Measurements from ENCODE around the gene NYAP1.
"Not testable (repeated sequence)": the region's sequence is repeated elsewhere in the genome, so short reads cannot be mapped to it uniquely, and the experiment has no call there.

The NYAP1 gene

DNA sequence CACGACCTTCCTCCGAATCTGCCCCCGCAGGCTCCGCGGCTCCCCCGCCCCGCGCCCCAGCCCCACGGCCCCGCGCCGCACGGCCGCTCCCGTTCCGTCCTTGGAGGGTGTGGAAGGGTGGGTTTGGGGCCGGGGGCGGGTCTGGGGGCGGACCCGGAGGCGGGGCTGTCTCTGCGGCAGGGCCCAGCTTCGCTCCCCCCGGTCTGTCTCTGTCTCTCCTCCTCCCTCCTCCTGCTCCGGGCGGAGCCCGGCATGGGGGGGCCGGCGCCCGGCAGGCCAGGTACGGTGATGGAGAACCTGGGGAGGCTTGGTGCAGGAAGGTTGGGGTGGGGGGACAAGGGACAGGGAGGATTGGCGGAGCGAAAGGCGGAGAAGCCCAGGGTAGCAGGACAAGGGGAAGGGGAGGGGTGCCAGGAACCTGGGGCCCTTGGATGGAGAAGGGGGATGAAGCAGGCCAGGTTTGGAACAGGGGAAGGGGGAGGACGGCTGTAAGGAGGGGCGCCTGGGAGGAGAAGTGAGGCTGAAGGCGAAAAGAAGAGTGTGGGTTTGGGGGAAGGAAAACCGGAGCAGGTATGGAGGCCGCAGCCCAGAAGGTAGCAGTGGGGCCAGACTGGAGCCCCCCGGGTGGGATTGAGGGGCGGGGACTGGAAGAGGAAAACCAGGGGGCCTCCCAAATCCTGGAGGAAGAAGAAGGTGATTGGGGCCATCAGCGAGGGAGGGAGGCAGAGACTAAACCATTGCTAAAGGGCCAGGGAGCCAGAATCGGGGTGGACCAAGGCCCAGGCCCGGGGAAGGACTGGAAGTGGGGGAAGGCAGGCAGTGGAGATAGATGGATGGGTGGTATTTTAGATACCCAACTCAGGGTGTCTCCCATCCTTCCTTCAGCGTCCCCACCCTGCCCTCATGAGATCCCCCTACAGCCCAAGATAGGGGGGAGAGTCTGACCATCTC, at the start of gene NYAP1:
Gene NYAP1, plus strand, starts transcription at position 206 of the 951 bp plus-strand sequence. CDS start 1,385 bp downstream, outside the sequence.
- peak; percentile 81 for DNase-seq (ENCODE audit: low spot score)

DNA sequence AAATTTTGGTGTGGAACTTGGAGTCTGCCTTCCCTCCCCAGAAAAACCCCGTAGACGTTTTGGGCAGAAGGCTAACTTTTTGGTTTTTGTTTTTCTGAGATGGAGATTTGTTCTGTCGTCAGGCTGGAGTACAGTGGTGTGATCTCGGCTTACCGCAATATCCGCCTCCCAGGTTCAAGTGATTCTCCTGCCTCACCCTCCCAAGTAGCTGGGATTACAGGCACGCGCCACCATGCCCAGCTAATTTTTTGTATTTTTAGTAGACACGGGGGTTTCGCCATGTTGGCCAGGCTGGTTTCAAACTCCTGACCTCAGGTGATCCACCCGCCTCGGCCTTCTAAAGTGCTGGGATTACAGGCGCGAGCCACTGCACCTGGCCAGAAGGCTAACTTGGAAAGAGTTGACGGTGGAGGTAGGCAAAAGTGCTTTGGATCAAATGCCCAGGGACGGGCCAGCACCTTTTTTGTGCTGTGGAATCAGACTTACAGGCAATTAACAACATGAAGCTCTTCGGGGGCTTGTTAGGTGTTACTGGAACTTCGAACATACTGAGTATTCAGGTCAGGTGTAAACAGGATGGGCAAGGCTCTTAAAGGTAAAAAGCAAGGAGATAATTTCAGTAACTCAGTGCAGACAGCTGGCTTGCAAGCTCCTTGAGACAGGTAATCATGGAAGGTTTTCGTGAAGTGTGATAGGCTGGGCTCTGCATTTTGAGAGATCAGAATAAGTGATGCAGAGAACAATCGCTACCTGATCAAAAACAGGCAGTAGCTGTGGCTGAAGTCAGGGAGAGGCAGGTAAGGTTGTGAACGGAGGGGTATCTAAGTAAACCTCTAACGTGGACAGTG, 49.2 kb upstream of the NYAP1 start:
- DNase-seq (ENCODE audit: low spot score) = no peak

DNA sequence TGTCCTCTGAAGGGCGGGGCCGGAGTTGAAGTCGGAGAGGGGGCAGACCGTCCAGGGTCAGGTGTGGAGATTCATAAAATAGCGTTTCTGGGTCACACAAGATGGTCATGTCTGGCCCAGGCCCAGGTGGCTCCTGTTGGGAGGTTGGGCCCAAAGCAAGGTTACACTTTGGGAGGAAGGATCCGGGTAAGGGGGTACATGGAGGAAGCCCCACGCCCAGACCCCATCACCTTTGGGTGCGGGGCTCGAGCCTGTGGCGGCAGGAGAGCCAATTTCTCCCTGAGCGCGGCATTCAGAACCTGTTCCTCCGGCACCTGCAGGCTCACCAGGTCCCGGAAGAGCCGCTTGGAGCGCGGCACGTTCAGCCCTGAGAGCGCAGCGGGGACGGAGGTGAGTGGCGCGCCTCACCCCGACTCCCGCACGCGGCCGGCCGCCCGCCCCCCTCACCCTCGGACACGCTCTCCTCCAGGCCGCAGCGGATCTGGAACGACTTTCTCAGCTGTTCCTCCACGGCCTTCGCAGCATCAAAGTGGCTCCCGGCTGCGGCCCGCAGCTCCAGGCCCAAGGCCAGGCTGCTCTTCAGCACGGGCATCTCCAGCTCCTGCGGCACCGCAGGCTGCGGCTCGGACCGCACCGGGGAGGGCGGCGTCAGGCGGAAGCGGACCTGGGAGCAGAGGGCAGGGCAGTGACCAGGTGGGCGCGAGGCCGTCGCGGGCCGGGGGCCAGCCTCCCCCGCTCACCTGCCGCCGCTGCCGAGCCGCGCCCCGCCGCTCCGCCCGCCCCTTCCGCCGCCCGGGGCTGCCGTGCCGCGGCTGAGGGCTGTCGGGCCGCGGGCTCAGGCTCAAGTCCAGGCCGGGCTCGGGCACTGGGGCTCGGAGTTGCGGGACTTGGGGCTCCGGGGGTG, 48.1 kb upstream of the NYAP1 start:
- DNase-seq (ENCODE audit: low spot score) = peak; percentile 69

DNA sequence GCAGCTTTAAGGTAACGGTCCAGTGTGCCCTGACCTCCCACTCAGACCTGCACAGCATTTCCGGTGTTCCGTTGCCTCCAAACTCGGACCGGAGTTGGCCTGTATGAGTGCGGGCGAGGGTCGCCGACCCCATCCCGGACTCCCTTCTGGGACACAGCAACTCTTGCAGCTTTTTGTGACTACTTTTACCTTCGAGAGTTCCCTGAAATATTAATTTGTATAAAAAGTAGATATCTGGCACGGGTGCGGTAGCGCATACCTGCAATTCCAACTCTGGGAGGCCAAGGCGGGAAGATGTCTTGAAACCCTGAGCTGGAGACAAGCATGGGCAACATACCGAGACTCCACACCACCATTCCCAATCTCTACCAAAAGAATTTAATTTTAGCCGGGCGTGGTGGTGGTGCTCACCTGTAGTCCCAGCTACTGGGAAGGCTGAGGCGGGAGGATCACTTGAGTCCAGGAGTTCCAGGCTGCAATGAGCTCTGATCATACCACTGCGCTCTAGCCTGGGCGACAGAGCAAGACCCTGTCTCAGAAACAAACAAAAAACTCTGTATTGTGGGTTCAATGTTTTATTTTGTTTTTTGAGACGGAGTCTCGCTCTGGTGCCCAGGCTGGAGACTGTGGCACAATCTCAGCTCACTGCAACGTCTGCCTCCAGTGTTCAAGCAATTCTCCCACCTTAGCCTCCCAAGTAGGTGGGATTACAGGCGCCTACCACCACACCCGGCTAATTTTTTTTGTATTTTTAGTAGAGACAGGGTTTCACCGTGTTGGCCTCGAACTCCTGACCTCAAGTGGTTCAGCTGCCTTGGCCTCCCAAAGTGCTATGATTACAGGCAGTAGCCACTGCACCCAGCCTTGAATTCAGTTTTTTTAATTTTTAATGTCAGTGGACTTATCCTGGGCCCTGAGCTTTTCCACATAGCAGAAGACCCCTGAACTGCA, 46.3 kb upstream of the NYAP1 start:
- DNase-seq (ENCODE audit: low spot score) = no peak

DNA sequence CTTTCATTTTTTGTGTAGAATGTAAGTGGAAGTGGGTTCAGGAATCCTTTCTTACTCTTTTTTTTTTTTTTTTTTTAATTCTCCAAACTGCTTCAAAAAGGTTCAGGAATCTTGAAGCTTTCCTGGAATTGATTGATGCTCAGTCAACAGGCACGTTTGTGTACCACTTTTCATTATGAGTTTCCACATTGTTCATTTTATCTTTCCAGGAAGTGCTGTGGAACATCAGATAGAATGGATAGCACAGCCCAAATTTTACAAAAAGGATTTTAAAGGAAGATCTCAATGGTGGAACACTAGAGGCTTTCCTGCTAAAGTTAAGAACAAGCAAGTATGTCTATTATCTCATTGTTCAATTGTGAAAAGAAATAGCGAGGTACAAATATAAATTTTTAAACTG, 45.6 kb upstream of the NYAP1 start:
- DNase-seq (ENCODE audit: low spot score) = no peak

GRCh38 chr7:100438731-100439130, 45.0 kb upstream of the NYAP1 start:
- not testable (repeated sequence) for DNase-seq (ENCODE audit: low spot score)

DNA sequence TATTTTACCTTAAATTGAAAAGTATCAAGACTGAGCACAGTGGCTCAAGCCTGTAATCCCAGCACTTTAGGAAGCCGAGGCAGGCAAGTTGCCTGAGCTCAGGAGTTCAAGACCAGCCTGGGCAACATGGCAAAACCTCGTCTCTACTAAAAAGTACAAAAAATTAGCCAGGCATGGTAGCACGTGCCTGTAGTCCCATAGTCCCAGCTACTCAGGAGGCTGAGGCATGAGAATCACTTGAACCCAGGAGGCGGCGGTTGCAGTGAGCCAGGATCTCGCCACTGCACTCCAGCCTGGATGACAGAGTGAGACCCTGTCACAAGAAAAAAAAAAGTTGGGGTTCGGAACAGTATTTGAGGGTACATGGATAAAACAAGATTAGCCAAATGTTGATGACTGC, 44.5 kb upstream of the NYAP1 start:
- DNase-seq (ENCODE audit: low spot score) = not testable (repeated sequence)

- DNase-seq (ENCODE audit: low spot score) = no peak
Observed at GRCh38 chr7:100441641-100442535, 41.8 kb upstream of the NYAP1 start.

DNA sequence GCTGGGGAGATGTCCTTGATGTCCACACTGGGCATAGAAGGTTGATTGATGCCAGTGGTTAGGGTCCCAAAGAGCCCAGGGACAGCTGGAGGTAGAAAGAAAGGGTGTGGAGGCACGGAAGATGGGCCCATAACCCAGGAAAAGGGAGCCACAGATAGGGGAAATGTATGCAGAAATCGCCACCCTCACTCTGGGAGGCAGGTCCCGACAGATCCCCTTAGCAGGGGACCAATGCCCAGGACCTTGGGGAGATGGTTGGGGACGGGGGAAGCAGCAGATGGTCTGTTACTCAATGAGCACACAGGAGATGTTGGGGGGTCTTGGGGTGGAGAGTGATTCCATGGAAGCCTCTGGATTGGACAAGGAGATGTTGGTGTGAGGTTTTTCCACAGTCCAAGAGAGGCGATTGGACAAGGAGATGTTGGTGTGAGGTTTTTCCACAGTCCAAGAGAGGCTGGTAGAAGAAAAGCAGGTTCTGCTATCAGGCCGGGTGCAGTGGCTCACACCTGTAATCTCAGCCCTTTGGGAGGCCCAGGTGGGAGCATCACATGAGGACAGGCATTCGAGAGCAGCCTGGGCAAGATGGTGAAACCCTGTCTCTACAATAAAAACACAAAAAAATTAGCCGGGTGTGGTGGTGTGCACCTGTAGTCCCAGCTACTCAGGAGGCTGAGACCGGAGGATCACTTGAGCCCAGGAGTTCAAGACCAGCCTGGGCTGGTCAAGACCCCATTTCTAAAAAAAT, 40.5 kb upstream of the NYAP1 start:
- DNase-seq (ENCODE audit: low spot score) = no peak

DNA sequence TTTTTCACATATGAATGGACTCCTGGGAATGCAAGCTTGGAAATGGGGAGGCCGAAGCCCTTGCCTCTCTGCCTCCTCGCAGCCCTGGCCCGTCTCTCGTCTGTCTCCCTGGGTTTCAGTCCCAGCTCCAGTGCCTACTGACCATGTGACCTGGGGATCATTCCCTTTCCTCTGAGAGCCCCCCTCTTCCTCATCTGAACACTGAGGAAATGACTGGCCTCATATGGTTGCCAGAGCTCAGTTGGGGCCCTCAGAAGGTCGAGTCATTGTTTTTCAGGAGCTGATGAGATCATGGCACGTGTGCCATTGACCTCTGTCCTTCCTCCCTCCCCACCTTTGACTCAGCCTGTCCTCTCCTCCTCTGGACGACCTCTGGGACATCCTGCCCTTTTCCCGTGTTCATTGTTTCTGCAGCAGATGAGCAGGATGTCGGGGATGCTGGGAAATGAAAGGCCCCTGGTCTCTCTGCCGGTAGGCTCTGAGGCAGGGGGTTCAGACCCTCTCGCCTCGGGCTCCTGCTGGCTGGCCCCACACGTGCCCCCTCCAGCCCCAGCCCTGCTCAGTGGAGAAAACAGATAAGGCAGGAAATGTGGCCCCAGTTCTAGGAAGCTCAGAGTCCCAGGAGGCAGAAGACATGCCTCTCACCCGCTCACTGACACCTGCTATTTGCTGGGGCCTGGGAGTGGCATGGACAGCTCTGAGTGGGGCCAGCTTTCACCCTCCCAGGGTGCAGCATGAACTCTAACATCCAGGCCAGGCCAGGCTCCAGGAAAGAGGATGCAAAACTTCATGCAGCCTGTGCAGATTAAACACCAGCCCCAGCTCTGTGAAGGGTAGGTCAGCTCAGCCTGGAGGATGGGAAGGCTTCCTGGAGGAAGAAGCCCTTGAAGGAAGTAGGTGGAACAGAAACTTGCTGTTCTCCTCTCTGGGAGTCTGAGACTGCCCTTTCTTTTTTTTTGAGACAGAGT, 39.1 kb upstream of the NYAP1 start:
- DNase-seq (ENCODE audit: low spot score) = no peak

DNA sequence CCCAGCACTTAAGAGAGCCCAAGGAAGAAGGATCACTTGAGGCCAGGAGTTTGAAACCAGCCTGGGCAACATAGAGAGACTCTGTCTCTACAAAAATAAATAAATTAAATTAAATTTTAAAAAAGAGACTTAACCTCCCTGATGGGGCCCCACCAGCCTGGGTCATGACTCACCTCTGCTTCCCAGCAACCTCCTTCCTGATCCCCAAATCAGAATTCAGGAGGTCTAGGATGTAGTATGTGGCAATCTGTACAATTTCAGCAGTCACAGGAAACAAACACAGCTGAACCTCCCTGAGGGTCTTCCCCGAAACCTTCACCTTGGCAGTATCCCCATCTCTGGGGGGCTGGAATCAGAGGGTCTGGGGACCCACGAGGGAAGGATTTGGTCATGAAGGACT, 37.7 kb upstream of the NYAP1 start:
- DNase-seq (ENCODE audit: low spot score) = no peak

DNA sequence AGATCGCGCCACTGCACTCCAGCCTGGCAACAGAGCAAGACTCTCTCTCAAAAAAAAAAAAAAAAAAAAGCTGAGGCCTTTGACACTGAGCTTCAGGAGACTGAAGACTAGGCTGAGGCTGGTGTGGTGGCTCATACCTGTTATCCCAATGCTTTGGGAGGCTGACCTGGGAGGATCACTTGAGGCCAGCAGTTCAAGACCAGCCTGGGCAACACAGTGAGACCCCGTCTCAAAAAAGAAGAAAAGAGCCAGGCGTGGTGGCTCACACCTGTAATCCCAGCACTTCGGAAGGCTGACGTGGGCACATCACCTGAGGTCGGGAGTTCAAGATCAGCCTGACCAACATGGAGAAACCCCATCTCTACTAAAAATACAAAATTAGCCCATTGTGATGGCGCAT, 36.4 kb upstream of the NYAP1 start:
- not testable (repeated sequence) for DNase-seq (ENCODE audit: low spot score)

DNA sequence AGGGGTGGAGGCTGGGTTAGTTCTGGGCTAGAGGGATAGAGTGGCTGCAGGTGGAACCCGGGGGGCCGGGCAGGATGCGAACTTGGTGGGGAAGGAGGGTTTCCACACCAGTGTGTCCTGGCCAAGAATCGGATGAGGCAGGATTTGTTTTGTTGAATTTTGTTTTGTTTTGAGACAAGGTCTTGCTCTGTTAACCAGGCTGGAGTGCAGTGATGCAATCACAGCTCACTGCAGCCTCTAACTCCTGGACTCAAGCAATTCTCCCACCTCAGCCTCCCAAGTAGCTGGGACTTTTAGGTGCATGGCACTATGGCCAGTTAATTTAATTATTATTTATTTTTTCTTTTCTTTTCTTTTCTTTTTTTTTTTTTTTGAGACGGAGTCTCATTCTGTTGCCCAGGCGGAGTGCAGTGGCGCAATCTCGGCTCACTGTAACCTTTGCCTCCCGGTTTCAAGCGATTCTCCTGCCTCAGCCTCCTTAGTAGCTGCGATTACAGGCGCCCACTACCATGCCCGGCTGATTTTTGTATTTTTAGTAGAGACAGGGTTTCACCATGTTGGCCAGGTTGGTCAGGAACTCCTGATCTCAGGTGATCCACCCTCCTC, 34.4 kb upstream of the NYAP1 start:
- no peak for DNase-seq (ENCODE audit: low spot score)

DNA sequence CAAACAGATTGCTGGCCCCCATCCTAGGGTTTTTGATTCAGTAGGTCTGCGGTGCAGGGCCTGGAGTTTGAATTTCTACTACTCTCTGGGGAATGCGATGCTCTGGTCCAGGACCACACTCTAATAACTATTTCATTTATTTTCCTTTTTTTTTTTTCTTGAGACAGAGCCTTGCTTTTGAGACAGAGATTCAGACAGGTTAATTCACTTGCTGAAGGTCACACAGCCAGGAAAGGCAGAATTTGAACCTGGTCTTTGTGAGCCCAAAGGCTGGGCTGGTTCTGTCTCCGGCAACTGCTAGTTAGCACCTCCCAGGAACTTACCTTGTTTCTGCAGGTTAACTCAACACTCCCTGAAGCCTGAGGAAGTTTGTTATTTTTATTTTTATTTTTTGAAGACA, 31.2 kb upstream of the NYAP1 start:
- DNase-seq (ENCODE audit: low spot score) = no peak

- DNase-seq (ENCODE audit: low spot score) = not testable (repeated sequence)
Observed at GRCh38 chr7:100453854-100454253, 29.9 kb upstream of the NYAP1 start.

GRCh38 chr7:100455206-100455605, 28.5 kb upstream of the NYAP1 start:
- no peak for DNase-seq (ENCODE audit: low spot score)

- no peak for DNase-seq (ENCODE audit: low spot score)
Observed at GRCh38 chr7:100456562-100456961, 27.2 kb upstream of the NYAP1 start.
